Panc1 (cell line): Measurements from ENCODE around the gene TSKU.

Source experiments
- SIN3A ChIP-seq: IDR thresholded peaks from 2 replicates; pipeline ENCODE4 v1.6.1; 2012; ENCODE audit warnings: low read depth, mild to moderate bottlenecking, low read length, moderate library complexity, borderline replicate concordance; ENCODE audit not compliant: insufficient read depth
- TF ChIP-seq, protein P1 (sequence below): fragments of 450-650 bp; IDR thresholded peaks from 2 replicates; pipeline ENCODE4 v1.5.1; 2017; ENCODE audit warnings: mild to moderate bottlenecking

GRCh38 chr11:76803023-76803422 lies 19.9 kb downstream of the TSKU start:
- TF ChIP-seq, protein P1, sequence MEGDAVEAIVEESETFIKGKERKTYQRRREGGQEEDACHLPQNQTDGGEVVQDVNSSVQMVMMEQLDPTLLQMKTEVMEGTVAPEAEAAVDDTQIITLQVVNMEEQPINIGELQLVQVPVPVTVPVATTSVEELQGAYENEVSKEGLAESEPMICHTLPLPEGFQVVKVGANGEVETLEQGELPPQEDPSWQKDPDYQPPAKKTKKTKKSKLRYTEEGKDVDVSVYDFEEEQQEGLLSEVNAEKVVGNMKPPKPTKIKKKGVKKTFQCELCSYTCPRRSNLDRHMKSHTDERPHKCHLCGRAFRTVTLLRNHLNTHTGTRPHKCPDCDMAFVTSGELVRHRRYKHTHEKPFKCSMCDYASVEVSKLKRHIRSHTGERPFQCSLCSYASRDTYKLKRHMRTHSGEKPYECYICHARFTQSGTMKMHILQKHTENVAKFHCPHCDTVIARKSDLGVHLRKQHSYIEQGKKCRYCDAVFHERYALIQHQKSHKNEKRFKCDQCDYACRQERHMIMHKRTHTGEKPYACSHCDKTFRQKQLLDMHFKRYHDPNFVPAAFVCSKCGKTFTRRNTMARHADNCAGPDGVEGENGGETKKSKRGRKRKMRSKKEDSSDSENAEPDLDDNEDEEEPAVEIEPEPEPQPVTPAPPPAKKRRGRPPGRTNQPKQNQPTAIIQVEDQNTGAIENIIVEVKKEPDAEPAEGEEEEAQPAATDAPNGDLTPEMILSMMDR: no peak
- no peak for TF ChIP-seq SIN3A
